K562 (cell line): Measurements from ENCODE around the gene STX17. TPM values are rescaled to one million over a fixed set of nuclear protein-coding genes. Genes with fewer than 3 reads are reported as not detected.
A peak's percentile ranks its signal among the peaks of the same experiment; 100 is the strongest.

Experiments
- ATAC-seq: fragments of 200-7000 bp; cut with Tn5 transposase; 3 replicates; pipeline ENCODE4 v1.9.1; 2020; ENCODE audit warnings: moderate library complexity
- Bru-seq: library from RNA; stranded (reverse); fragments of 400-500 nt; gene quantifications from one replicate; lab custom pipeline; 2021; lab: Mats Ljungman, UMichigan
- BruChase-seq, 2 experiments: library from RNA; stranded (reverse); fragments of 400-500 nt; gene quantifications; one replicate each; lab custom pipeline; 2021; lab: Mats Ljungman, UMichigan
- BruUV-seq: library from RNA; stranded (reverse); fragments of 400-500 nt; replicated peaks from 2 replicates; lab custom pipeline; 2021; lab: Mats Ljungman, UMichigan
- CTCF ChIA-PET: fragments of 300-600 bp; formaldehyde crosslinking; extraction: SDS; loops from one replicate; lab custom pipeline; 2021; ENCODE audit warnings: low intra/inter-chr PET ratio; lab: Yijun Ruan, JAX
- POLR2A ChIA-PET: fragments of 300-600, 350-650 bp; sonication (Branson Sonifier 250); formaldehyde crosslinking; extraction: SDS; loops from one replicate; lab custom pipeline; 2021; ENCODE audit warnings: antibody characterized with exemption, inconsistent platforms; lab: Yijun Ruan, JAX
- DNase-seq, 4 experiments: peaks; one replicate each; pipeline versions ENCODE4 v3.0.0 to v3.0.0-alpha.2; 2011 to 2018; ENCODE audit warnings: low spot score in 3 of 4, mixed read lengths in 3 of 4; ENCODE audit errors: extremely low read depth in 1 of 4
- FAIRE-seq: peaks from 2 replicates; lab custom pipeline; 2011; peaks lifted over from hg19 to GRCh38; lab: Jason Lieb, UNC
- H2AFZ ChIP-seq: 2 replicates; pipeline ENCODE4 v1.6.0; 2011; ENCODE audit warnings: low read depth, low read length, control low read depth, inconsistent platforms
- H3K27ac ChIP-seq: fragments of 200-600 bp; 3 replicates; pipeline ENCODE4 v1.8.0; 2011; ENCODE audit warnings: low read depth, mild to moderate bottlenecking, control low read depth, inconsistent platforms, low read length, moderate library complexity, mixed read lengths; ENCODE audit errors: extremely low read depth
- H3K27me3 ChIP-seq, 2 experiments: fragments of 300-600 bp in 1 of 2; 2 replicates in 1 of 2; 3 replicates in 1 of 2; pipeline versions ENCODE4 v1.6.0 to v1.8.0; 2011; ENCODE audit warnings: inconsistent platforms in 2 of 2, low read length in 2 of 2, mild to moderate bottlenecking in 1 of 2, mixed read lengths in 1 of 2, moderate library complexity in 1 of 2; ENCODE audit not compliant: control insufficient read depth in 2 of 2, insufficient read depth in 2 of 2
- H3K36me3 ChIP-seq: fragments of 300-600 bp; 3 replicates; pipeline ENCODE4 v1.8.0; 2011; ENCODE audit warnings: mild to moderate bottlenecking, low read length, inconsistent platforms; ENCODE audit not compliant: control insufficient read depth, insufficient read depth
- H3K4me1 ChIP-seq, 2 experiments: fragments of 200-600 bp in 1 of 2; replicated peaks in 1 of 2; 2 replicates in 1 of 2; 3 replicates in 1 of 2; pipeline versions ENCODE4 v1.5.1 to v1.8.0; 2011; ENCODE audit warnings: inconsistent platforms in 2 of 2, low read length in 2 of 2, mild to moderate bottlenecking in 1 of 2, mixed read lengths in 1 of 2, moderate library complexity in 1 of 2; ENCODE audit not compliant: control insufficient read depth in 2 of 2, insufficient read depth in 2 of 2
- H3K4me2 ChIP-seq: 2 replicates; pipeline ENCODE4 v1.6.1; 2011; ENCODE audit warnings: low read length, control low read depth, inconsistent platforms, mixed read lengths; ENCODE audit not compliant: insufficient read depth
- H3K4me3 ChIP-seq: fragments of 200-600 bp; sonication (generic), shearing (Covaris generic); 2 replicates; pipeline ENCODE4 v1.5.1; 2016; ENCODE audit warnings: control low read depth, inconsistent platforms
- H3K79me2 ChIP-seq: fragments of 200-600 bp; 3 replicates; pipeline ENCODE4 v1.8.0; 2011; ENCODE audit warnings: low read length, inconsistent platforms; ENCODE audit not compliant: control insufficient read depth, insufficient read depth
- H3K9ac ChIP-seq, 2 experiments: 2 replicates each; pipeline versions ENCODE4 v1.6.0 to v1.6.1; 2011; ENCODE audit warnings: low read depth in 2 of 2, low read length in 2 of 2, control low read depth in 1 of 2, inconsistent platforms in 1 of 2, mild to moderate bottlenecking in 1 of 2, mixed read lengths in 1 of 2; ENCODE audit not compliant: insufficient read depth in 1 of 2
- H3K9me1 ChIP-seq: one replicate; pipeline ENCODE4 v1.6.0; 2011; ENCODE audit warnings: inconsistent platforms, mild to moderate bottlenecking, low read length, moderate library complexity; ENCODE audit not compliant: control insufficient read depth, insufficient read depth
- H3K9me3 ChIP-seq: replicated peaks from 2 replicates; pipeline ENCODE4 v1.5.1; 2011; ENCODE audit warnings: low read depth, low read length, inconsistent platforms; ENCODE audit not compliant: control insufficient read depth, insufficient read depth
- H4K20me1 ChIP-seq: replicated peaks from 2 replicates; pipeline ENCODE4 v1.6.1; 2011; ENCODE audit warnings: low read length, inconsistent platforms, mixed read lengths; ENCODE audit not compliant: control insufficient read depth, insufficient read depth
- ARHGAP35 ChIP-seq: fragments of 450-650 bp; IDR thresholded peaks from 2 replicates; pipeline ENCODE4 v1.6.1; 2018; ENCODE audit not compliant: partially characterized antibody
- BHLHE40 ChIP-seq: IDR thresholded peaks from 2 replicates; pipeline ENCODE4 v1.6.1; 2011; ENCODE audit warnings: low read length, improper control_type of control experiment
- KDM5B ChIP-seq: fragments of 200-600 bp; sonication (generic); IDR thresholded peaks from 2 replicates; pipeline ENCODE4 v1.6.1; 2012; ENCODE audit warnings: low read depth, mild to moderate bottlenecking, moderate library complexity, low read length, control low read depth, inconsistent platforms; ENCODE audit not compliant: insufficient replicate concordance
- MAFG ChIP-seq: fragments of 450-650 bp; conservative IDR thresholded peaks from 2 replicates; pipeline ENCODE4 v1.6.1; 2016; ENCODE audit warnings: missing genetic modification characterization, missing compliant biosample characterization
- MAFK ChIP-seq: IDR thresholded peaks from 2 replicates; pipeline ENCODE4 v1.6.1; 2011; ENCODE audit warnings: low read length, improper control_type of control experiment
- NCOA4 ChIP-seq: fragments of 450-650 bp; IDR thresholded peaks from 2 replicates; pipeline ENCODE4 v1.6.1; 2018; ENCODE audit warnings: mild to moderate bottlenecking; ENCODE audit not compliant: partially characterized antibody
- RCOR1 ChIP-seq, 2 experiments: IDR thresholded peaks; 2 replicates each; pipeline ENCODE4 v1.6.1; 2012; ENCODE audit warnings: low read depth in 2 of 2, low read length in 2 of 2, borderline replicate concordance in 1 of 2, improper control_type of control experiment in 1 of 2
- ZNF436 ChIP-seq: fragments of 250-450, 450-650 bp; sonication (Bioruptor Pico); formaldehyde crosslinking; IDR thresholded peaks from 2 replicates; pipeline ENCODE4 v1.7.0; 2020; ENCODE audit warnings: mild to moderate bottlenecking
- WGBS: fragments of 100-300 bp; shearing (Covaris generic); methylation state at CpG from one replicate; pipeline ENCODE4 v1.1.6; 2016; ENCODE audit warnings: low coverage, mixed read lengths; ENCODE audit not compliant: insufficient coverage; ENCODE audit errors: missing lambda C conversion rate; 5-methylcytosine and 5-hydroxymethylcytosine counted together
- in situ Hi-C: fragments of 300-500 bp; cut with MboI; formaldehyde crosslinking; loops from 4 replicates; pipeline ENCODE4 v1.15.0; 2018; ENCODE audit warnings: inconsistent platforms, mixed read lengths
- intact Hi-C: fragments of 100-400 bp; cut with micrococcal nuclease; formaldehyde crosslinking; loops from 2 replicates; pipeline ENCODE4 v1.14.2; 2022
- long read RNA-seq, 3 experiments: library from polyadenylated mRNA in 2 of 3; library from RNA in 1 of 3; unstranded in 2 of 3; stranded (forward) in 1 of 3; transcript quantifications; one replicate each; pipeline ENCODE4 v2.0.0, GENCODE V29; 2019 to 2022
- polyA minus RNA-seq, 3 experiments: library from RNA; depleted of rRNA, polyadenylated mRNA; stranded (reverse); fragments of >200 nt; gene quantifications; 2 replicates each; pipeline ENCODE4 v1.2.3, GENCODE V29; 2011
- polyA plus RNA-seq, 8 experiments: library from polyadenylated mRNA; depleted of rRNA in 4 of 8; stranded (reverse) in 5 of 8; unstranded in 3 of 8; fragments of >200 nt; fragmentation: Nextera tagmentation in 2 of 8; fragmentation: Illumina TruSeq in 1 of 8; extraction: Ambion mirVana in 2 of 8; extraction: Trizol in 1 of 8; gene quantifications; 2 replicates each; pipeline versions ENCODE4 v1.2.1 to v1.2.3, GENCODE V29; 2011 to 2014; ENCODE audit warnings: inconsistent platforms in 1 of 8, missing spikeins in 1 of 8
- total RNA-seq, 7 experiments: library from RNA; depleted of rRNA in 6 of 7; stranded (reverse); fragments of >200 nt in 6 of 7; fragmentation: Illumina TruSeq in 2 of 7; extraction: Trizol in 2 of 7; gene quantifications; 2 replicates each; pipeline versions ENCODE4 v1.2.1 to v1.2.3, GENCODE V29; 2011 to 2021; ENCODE audit warnings: low replicate concordance in 1 of 7
- TF ChIP-seq, protein P1 (sequence below), 2 experiments: fragments of 450-650 bp; IDR thresholded peaks; 2 replicates each; pipeline ENCODE4 v1.6.1; 2016
- TF ChIP-seq, protein P2 (sequence below): fragments of 450-650 bp; conservative IDR thresholded peaks from 2 replicates; pipeline ENCODE4 v1.6.1; 2016; ENCODE audit warnings: missing genetic modification characterization, low read depth, mild to moderate bottlenecking, control low read depth, missing compliant biosample characterization

STX17 gene
- 17.6 and 36.6 TPM in 2 replicates for total RNA-seq (2011; cell fraction: chromatin; rRNA removed; ENCODE audit: low replicate concordance)
- 6.5 and 9.5 TPM in 2 replicates for total RNA-seq (2011; cell fraction: nucleolus; rRNA removed)
- total RNA-seq (2011; cell fraction: nucleoplasm; rRNA removed), result 21.1 and 37.1 TPM in 2 replicates
- 14.7 and 16.9 TPM in 2 replicates for total RNA-seq (2014; rRNA removed)
- total RNA-seq (2014; rRNA removed; fragmentation: Illumina TruSeq; extraction: Trizol), result 25.1 and 29.3 TPM in 2 replicates
- 20.1 and 21.7 TPM in 2 replicates for total RNA-seq (2015; rRNA removed; fragmentation: Illumina TruSeq; extraction: Trizol)
- 21.8 and 23.7 TPM in 2 replicates for total RNA-seq (2021)
- 14.3 and 19.0 TPM in 2 replicates for polyA plus RNA-seq (2011; rRNA removed)
- polyA plus RNA-seq (2011; cell fraction: cytosol; rRNA removed), result 5.3 and 10.3 TPM in 2 replicates
- polyA plus RNA-seq (2011; cell fraction: nucleus; rRNA removed), result 13.9 and 16.4 TPM in 2 replicates
- 13.6 and 15.0 TPM in 2 replicates for polyA plus RNA-seq (2012)
- polyA plus RNA-seq (2014; fragmentation: Illumina TruSeq; extraction: Trizol), result 17.7 and 21.0 TPM in 2 replicates
- 10 to 100 TPM; 14.9 to 17.1 TPM for polyA plus RNA-seq (2014; fragmentation: Nextera tagmentation; extraction: Ambion mirVana)
- polyA plus RNA-seq (2014; rRNA removed), result 14.4 and 14.7 TPM in 2 replicates
- 28.1 and 32.4 TPM in 2 replicates for polyA minus RNA-seq (2011; rRNA and poly(A)+ RNA removed)
- polyA minus RNA-seq (2011; cell fraction: cytosol; rRNA and poly(A)+ RNA removed), result 13.3 and 16.6 TPM in 2 replicates
- 16.2 and 28.8 TPM in 2 replicates for polyA minus RNA-seq (2011; cell fraction: nucleus; rRNA and poly(A)+ RNA removed)
- percentile 73 among the genes with signal in this experiment for Bru-seq, nascent RNA
- BruChase-seq, experiment 1, labeled RNA remaining after a 2-hour chase, result percentile 72 among the genes with signal in this experiment
- percentile 72 among the genes with signal in this experiment for BruChase-seq, experiment 2, labeled RNA remaining after a 6-hour chase
- long read RNA-seq, experiment 1, transcript STX17-201 (8 exons, 2,713 nt), result major isoform, 26 of 65 reads
- long read RNA-seq, experiment 1, partial matches to known transcripts, result 7 of 65 reads
- long read RNA-seq, experiment 1, other reads (novel, unspliced or antisense), result 32 of 65 reads
- long read RNA-seq, experiment 2, partial matches to known transcripts, result 4 of 10 reads
- long read RNA-seq, experiment 2, other reads (novel, unspliced or antisense), result 6 of 10 reads
- long read RNA-seq, experiment 3, transcript STX17-201 (8 exons, 2,713 nt), result major isoform, 17 of 22 reads
- long read RNA-seq, experiment 3, partial matches to known transcripts, result 1 of 22 reads
- long read RNA-seq, experiment 3, other reads (novel, unspliced or antisense), result 4 of 22 reads

DNA sequence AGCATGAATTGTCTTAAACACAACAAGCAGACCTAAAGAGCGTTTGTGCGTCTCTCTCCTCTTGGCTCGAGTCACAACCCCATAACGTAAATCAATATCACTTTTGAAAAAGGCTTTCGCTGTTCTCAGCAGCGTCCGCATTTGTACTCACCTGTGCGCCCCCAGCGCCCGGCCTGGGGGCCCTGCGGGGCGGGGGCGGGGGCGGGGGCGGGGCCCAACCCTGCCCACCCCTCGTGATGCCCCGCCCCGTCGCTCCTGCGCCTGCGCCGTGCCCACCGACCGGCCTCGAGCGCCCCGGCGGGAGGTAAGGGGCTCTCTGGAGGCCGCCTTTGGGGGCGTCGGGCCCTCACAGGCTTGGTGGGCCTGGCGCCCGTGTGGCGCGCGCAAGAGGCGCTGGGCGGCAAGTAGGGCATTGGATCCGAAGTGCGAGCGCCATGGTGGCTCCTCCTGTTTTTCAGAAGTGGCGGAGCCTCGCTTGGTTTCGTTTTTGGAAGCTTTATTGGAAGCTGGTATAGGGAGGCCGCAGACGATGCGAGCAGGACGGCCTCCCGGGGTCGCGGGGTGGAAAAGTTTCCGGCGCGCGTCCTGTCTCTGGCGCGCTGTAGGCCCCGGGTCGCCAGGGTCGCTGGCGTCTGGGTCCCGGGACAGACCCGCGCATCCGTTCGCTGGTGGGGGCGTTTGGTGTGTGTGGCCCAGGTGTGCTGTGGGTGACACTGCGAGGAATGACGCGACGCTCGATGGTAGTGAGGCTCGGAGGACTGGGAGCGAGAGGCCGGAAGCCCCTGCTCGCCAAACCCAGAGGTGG is at the start of gene STX17:
Gene STX17 (plus strand): TSS at position 252 of the 805 bp plus-strand sequence. CDS start 8,586 bp downstream, outside the sequence.
- ATAC-seq, result peak; percentile 91
- H3K4me3 ChIP-seq, result peak within 1 kb of the TSS; percentile 96
- peak within 1 kb of the TSS; percentile 86 to 99 for H3K9ac ChIP-seq
- H2AFZ ChIP-seq, result peak within 1 kb of the TSS; percentile 98
- no peaks in the 10 kb centered on the region for H4K20me1 ChIP-seq
- no peaks in the 10 kb centered on the region for H3K36me3 ChIP-seq
- H3K27me3 ChIP-seq, result no peaks in the 10 kb centered on the region
- under 1% methylated on average over 55 of the region's 76 CpGs for WGBS
- no peak for FAIRE-seq
- ChIA-PET CTCF (no interaction called here), POLR2A (interaction anchor here (0.6 to 2.5 kb wide), 7 partner anchors 9 to 1247 kb away, joined by 3 to 12 read pairs (median 3); no protein-coding TSS in a partner anchor)
- H3K4me2 ChIP-seq, result peak within 1 kb of the TSS; percentile 94
- H3K9me1 ChIP-seq, result no peaks in the 10 kb centered on the region
- TSS peak; percentile 46 for BruUV-seq
- H3K9me3 ChIP-seq, result no peaks in the 10 kb centered on the region
- in situ Hi-C loops, result no loop called here
- peaks cover 0 to 6% of the 10 kb centered on the region in 2 experiments; a peak in 2 of 5 replicates for H3K4me1 ChIP-seq
- peaks cover 28% of the 10 kb centered on the region; the same call in 2 of the 3 replicates for H3K79me2 ChIP-seq
- intact Hi-C loops, result loop anchor here (2.0 kb wide), 1 partner anchor 86 kb away; the partner anchor contains the start of gene NR4A3
- peak within 1 kb of the TSS; percentile 95 for H3K27ac ChIP-seq
- peak; percentile 79 to 97 (median 96) for DNase-seq
- TF ChIP-seq MAFG (no peak), ZNF436 (CRISPR knock-in tag) (no peak), RCOR1 (IDR thresholded peaks at IDR 0.05; ENCODE audit: borderline replicate concordance in 1 of 2, low read depth in 2 of 2, low read length in 2 of 2) (no peak), NCOA4 (no peak), KDM5B (peak; percentile 44), BHLHE40 (no peak), MAFK (no peak), ARHGAP35 (no peak)
- TF ChIP-seq, protein P1, sequence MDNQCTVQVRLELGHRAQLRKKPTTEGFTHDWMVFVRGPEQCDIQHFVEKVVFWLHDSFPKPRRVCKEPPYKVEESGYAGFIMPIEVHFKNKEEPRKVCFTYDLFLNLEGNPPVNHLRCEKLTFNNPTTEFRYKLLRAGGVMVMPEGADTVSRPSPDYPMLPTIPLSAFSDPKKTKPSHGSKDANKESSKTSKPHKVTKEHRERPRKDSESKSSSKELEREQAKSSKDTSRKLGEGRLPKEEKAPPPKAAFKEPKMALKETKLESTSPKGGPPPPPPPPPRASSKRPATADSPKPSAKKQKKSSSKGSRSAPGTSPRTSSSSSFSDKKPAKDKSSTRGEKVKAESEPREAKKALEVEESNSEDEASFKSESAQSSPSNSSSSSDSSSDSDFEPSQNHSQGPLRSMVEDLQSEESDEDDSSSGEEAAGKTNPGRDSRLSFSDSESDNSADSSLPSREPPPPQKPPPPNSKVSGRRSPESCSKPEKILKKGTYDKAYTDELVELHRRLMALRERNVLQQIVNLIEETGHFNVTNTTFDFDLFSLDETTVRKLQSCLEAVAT (IDR thresholded peaks at IDR 0.05), result 0 out of 4 replicates have a peak, but pooled peaks of 1 of the 2 experiments have one; percentile 36
- TF ChIP-seq, protein P2, sequence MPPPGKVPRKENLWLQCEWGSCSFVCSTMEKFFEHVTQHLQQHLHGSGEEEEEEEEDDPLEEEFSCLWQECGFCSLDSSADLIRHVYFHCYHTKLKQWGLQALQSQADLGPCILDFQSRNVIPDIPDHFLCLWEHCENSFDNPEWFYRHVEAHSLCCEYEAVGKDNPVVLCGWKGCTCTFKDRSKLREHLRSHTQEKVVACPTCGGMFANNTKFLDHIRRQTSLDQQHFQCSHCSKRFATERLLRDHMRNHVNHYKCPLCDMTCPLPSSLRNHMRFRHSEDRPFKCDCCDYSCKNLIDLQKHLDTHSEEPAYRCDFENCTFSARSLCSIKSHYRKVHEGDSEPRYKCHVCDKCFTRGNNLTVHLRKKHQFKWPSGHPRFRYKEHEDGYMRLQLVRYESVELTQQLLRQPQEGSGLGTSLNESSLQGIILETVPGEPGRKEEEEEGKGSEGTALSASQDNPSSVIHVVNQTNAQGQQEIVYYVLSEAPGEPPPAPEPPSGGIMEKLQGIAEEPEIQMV, result peak; percentile 89
